GM18526 (cell line): ENCODE results near the gene LAMTOR4.

Experiments used
- POLR2A ChIP-seq: IDR thresholded peaks from 3 replicates; pipeline ENCODE4 v1.6.1; 2011; ENCODE audit not compliant: insufficient read length; ENCODE audit errors: extremely low read depth

LAMTOR4 gene

DNA sequence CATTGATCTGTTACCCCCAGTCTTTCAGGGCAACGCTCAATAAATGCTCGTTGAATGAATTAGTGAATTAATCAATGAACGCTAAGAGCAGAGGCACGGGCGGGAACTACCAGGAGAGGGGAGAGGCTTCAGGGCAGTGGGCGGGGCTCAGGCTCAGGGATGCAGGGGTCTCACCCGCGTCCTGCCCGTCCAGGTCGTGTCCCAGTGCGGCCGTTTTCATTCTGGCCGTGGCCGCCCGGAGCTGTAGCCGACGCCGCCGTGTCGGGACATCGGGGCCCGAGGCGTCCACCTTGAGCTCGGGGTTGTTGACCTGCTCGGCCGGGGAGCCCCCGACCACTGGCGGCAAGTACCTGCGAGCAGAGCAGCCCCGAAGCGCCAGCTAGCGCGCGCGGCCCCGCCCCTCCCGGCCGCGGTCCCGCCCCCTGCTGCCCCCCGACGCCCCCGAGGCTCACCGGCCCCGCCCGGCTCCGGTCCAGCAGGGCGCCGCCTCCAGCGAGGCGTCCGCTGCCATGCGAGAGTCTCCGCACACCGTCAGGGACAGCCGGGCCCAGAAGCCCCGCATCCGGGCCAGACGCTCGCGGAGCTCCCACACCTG lies 22.5 kb downstream of the LAMTOR4 start:
- no peak for TF ChIP-seq POLR2A

DNA sequence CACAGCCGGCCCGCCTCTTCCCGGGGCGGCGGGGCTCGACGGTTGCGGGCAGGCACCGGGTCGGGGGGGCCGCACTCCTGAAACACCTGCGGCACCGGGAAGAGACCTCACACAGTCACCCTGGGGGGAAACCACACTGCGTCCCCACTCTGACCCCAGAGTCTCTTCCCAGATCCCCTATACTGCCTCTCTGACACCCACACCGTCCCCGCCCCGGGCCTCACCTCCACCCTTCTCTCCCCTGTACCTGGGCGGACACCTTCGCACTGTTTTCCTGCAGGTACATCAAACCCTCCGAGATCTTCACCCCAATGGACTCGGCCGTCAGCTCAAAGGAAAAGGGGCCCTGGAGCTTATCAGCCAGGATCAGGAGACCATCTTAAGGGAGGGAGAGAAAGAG lies 23.1 kb downstream of the LAMTOR4 start:
- no peak for TF ChIP-seq POLR2A

DNA sequence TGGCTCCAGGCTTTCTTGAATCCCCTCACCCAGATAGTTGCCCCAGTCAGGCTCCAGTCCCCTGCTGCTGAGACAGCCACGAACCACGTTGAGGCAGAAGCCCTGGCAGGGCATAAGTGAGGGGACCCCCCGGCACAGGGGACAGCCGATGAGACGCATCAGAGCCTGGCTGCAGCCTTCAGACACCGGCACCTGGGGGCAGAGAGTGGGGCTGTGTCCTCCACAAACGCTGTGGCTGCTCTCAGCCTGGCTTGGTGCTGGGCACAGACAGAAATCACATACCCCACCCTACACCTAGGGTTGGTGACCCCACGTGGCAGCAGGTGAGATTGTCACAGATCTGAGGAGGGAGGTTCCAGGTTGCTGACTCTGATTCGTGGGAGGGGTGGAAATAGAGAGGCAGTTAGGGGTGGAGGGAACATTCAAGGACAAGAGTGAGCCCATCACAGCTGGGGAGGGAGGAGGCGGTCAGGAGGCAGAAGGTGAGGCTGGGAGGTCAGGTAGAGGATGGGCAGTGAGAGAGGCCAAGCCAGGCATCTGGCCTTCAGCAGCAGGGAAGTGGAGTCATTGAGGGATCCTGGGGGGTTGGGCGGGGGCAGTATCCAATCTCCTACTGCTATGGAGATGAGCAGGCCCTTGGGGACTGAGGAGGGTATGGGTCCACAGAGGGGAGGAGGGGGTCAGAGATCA lies 25.2 kb downstream of the LAMTOR4 start:
- TF ChIP-seq POLR2A: no peak

DNA sequence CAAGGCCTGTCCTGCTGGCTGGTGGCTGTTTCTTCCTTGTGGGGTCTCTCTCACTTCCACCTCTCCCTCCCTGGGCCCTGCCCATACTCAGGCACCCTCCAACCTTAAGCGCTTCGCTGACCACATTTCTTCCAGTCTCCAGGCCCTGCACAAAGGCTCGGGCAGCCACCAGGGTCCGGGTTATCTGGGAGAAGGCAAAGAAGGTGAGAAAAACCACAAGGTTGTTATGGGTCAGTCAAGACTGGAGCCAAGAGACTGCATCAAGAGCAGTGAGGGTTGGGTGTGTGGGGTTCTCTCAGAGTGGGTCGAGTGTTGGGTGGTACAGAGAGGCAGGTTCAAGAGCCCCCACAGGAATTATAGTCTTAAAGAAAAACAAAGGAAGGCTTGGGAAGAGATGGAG lies 25.9 kb downstream of the LAMTOR4 start:
- TF ChIP-seq POLR2A: no peak

DNA sequence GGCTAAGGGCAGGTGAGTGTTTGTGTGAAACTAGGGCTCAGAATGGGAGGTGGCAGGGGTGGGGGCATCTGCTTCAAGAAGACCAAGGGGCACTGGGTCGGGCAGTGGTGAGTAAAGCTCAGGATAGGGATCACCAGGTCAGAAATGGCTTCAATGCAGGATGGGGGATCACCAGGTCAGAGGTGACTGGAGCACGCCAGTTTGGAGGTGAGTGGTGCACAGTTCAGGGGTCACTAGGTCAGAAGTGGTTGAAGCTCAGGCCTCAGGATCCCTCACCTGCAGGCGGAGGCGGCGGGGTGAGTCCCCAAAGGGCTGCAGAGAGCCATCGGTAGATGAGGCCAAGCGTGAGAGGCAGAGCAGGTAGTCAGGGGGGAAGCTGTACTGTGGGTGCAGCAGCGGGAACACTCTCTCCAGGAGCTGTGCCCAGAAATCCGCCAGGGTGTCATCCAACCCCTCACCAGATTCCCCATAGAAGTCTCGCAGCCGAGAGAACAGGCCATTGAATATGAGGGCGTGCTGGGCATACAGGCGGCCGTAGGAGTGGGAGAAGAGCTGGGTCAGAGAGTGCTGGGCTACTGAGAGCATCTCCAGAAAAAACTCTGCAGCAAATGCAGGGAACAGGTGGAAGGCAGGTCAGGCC lies 26.7 kb downstream of the LAMTOR4 start:
- TF ChIP-seq POLR2A: no peak

DNA sequence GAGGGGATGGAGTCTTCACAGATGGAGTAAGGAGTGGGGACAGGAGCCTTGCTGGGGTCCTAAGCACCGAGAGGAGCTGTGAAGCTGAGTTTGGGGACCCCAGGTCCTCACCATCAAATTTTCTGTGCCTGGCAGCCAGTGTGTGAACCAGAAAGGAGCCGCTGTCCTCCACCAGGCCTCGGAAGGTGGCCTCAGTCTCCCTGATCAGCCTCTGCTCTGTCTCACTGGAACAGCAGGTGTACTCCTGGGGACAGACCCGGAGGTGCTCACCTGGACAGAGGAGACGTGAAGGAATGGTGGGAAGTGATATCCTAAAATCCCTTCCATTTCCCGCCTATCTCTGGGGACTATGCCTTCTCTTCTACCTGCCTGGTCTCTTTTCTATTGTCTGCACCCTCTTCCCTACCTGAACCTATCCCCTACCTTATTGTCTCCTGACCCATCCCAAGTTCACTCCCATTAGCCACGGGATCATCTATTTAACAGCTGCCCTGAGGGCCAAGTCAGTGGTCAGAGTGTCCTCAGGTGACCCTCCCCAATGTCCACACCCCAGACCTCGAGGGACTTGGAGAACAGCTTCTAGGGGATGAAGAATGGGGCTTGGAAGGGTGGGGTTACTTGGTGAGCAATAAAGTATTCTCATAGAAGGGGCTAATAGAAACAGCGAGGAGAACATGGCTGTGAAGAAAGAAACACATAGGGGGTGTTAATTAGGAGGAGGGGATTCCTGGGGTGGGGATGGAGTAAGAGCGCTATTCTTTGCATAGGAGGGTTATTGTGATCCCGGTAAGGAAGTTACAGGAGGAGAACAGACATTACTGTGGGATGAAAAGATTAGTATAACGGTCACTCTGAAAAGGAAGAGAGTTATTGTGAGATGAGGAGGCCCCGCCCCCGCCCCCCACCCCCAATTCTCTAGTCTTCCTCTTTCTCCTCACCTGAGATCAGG lies 27.7 kb downstream of the LAMTOR4 start:
- TF ChIP-seq POLR2A: no peak

DNA sequence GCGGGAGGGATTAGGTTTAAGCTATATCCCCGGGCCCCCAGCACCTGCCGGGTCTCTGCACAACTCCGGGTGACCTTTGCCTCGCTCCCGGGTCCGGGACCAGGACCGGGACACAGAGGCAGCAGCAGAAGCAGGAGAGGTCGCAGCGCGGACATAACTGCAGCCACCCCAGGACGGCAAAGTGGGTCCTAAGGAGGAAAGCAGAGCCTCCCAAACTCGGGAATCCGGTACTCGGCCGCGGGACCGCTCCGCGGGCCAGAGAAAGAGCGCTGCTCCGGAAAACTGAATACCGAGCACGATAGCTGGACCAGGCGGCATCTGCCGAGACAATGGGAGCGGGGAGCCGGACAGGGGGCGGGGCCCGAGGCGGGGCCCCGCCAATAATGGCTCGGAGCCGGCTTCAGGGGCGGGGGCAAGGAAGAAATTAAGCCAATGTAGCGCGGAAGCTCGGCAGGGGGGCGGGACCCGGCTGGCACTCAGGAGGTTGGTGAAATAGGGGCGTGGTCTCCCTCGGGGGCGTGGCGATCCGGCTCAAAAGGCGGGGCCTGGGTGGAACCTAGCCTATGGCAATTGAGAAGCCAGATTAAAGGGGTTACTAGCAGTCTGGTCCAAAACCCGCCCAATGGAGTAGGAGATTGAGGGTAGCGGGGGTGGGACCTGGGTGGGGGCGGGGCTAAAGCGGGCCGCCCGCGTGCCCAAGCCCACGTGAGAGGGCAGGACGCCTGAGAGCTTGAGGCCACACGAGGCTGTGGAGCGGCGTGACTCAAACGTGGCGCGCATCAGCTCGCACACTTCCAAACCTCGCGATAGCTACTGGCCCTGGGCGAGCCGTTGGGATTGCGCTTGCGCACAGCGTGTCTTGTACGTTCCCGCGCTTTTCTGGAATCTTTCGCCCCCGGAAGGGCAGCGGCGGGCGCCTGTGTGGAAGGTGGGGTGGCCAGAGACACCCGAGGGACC lies 28.6 kb downstream of the LAMTOR4 start, which contains the start of the genes GPC2 and STAG3:
TSS of gene GPC2 (minus strand) at position 337 of the 957 bp plus-strand sequence. CDS start at position 155, 182 bp downstream.
TSS of gene STAG3 (plus strand) at position 874 of the 957 bp plus-strand sequence. CDS start 2,639 bp downstream, outside the sequence.
- TF ChIP-seq POLR2A: peak; percentile 26

DNA sequence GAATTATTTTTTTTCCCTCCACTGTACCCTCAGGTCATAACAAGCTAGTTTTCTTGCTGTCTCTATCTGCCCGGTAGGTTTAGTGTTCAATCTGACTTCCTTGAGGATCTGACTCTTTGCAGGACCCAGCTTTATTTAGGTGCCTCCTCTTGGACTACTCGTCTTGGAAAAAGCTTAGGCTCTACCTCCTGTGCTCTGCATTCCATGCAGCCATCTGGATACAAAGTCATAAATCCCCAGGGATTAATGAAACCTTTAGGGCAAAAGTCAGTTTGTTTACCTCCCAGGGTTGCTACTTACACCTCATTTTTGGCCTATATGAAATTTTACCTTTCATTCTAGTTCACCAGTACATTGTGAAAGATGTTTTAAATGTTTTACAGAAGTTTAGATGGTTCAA lies 37.0 kb downstream of the LAMTOR4 start:
- TF ChIP-seq POLR2A: no peak

DNA sequence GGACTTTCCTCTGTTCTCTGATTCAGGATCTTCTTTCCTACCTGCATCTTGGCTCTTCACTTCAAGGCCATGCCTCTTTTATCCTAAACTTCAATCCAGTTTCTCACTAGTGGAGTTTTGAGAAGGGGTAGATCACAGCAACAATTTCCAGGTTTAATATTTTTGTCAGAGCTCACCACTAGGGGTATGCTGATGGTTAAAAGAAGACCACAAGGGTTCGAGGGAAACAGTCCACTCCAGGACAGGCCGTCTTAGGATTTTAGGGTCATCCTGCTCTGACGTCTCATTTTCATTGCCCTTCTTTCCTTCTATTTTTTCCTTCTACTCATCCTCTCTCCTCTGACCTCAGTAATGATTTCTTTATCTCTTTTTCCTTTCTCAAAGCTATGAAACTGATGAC lies 40.3 kb downstream of the LAMTOR4 start:
- TF ChIP-seq POLR2A: no peak

DNA sequence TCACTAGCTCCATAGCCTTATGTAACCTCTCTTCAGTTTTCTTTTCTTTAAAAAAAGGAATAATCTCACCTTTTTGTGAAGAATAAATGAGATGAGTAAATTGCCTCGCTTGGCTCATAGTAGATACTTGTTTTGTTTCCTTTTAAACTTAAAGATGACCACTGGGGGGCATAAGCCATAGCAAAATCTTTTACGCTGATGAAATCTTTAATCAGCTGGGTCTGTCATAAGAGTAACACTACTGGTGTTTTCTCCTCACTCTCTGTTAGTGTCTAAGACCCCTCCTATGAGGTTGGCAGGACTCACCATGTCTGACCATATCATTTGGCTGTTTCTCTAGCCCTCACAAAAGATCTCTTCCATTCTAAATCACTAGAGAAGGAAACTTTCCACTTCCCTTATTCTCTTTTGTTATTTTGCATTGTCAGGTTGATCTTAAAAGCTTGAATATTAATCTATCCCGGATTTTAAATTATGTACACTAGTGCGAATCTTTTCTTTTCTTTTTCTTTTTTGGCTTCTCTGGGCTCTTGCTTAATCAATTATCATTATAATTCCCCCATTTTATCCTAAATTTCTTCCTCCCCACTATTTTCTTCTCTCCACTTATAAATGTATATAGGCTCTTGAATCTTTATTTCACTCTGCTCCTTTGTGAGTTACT lies 41.5 kb downstream of the LAMTOR4 start:
- no peak for TF ChIP-seq POLR2A

DNA sequence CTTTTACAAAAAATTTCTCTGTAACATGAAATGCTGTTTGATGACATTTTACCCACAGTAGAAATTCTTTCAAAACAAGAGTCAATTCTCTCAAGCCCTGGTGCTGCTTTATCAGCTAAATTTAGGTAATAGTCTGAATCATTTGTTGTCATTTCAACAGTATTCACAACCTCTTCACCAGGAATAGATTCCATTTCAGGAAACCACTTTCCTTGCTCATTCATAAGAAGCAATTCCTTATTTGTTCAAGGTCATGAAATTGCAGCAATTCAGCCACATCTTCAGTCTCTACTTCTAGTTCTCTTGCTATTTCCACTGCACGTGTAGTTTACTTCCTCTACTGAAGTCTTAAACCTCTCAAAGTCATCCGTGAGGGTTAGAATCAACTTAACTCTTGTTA lies 43.1 kb downstream of the LAMTOR4 start:
- TF ChIP-seq POLR2A: no peak

DNA sequence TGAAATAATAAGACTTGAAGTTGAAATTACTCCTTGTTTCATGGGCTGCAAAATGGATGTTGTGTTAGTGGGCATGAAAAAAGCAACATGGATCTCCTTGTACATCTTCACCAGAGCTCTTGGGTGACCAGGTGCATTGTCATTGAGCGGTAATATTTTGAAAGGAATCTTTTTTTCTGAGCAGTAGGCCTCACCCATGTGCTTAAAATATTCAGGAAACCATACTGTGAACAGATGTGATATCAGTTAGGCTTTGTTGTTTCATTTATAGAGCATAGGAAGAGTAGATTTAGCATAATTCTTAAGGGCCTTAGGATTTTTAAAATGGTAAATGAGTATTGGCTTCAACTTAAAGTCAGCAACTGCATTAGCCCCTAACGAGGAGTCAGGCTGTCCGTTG lies 44.3 kb downstream of the LAMTOR4 start:
- no peak for TF ChIP-seq POLR2A

DNA sequence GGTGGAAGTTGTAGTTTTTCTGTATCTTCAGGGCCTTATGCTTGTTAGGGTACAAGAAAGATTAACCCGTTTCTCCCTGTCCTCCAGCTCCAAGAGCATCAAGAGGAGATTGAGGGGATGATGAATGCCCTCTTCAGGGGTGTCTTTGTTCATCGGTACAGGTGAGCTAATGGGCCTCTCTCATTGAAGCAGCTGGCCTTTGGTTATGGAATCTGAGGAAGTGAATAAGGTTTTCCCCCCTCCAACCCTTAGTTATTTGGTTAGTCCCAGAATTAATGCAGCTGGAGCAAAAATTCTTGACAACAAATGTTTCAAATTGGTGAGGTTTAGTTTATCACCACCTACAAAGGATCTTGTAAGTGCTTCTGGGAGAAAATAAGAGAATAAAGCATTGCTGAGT lies 46.5 kb downstream of the LAMTOR4 start:
- no peak for TF ChIP-seq POLR2A

DNA sequence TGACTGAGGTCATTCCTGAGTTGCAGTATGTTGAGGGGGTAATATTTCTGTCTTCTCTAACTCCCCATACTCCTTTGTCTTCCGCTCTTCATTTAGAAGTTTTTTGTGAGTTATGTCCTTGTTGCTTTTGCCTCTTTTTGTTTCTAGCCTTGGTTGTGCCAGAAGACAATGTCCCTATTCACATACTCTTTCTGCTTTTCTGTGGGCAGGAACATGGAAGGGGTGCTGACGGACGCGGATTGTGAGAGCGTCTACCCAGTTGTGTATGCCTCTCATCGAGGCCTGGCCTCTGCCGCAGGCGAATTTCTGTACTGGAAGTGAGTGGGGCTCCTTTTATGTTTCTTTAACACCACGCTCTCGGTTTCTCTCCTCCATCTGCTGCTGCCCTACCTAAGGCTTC lies 49.5 kb downstream of the LAMTOR4 start:
- no peak for TF ChIP-seq POLR2A
